Measurements from ENCODE around the gene MEOX1.

The MEOX1 gene

DNA sequence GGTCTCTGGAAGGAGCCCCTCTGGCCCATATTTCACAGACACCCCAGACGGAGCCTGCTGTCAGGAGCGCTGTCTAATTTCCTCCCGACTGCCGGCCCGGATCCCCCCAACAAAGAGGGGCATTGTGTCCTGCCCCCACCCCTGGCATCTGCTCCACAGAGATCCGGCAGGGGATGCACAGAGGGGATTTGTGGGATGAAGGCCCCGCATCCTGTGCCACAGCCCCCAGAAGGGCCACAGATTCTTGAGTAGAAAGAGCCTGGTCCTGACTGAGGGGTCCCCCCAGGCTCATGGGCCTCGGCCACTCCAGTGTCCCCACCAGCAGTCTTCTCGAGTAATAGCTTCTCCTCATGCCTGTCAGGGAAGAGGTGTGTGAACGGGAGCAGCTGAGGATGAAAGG, 29.5 kb downstream of the MEOX1 start:
- no peaks in the 10 kb centered on the region for H3K79me2 ChIP-seq (ENCODE audit: insufficient read depth, low read length)
- H3K4me1 ChIP-seq (ENCODE audit: insufficient read depth, low read length, severe bottlenecking) = no peaks in the 10 kb centered on the region
- H3K4me3 ChIP-seq (ENCODE audit: low read depth, low read length, poor library complexity, severe bottlenecking) = no peak overlapping the region
- H3F3A ChIP-seq (ENCODE audit: insufficient read depth, low read length) = no peaks in the 10 kb centered on the region
- H3K9ac ChIP-seq (ENCODE audit: low read length) = no peak overlapping the region
- H3K27me3 ChIP-seq (ENCODE audit: insufficient read depth, low read length) = no peaks in the 10 kb centered on the region
- no peak overlapping the region for H3K27ac ChIP-seq (ENCODE audit: low read depth, low read length, poor library complexity, severe bottlenecking)
- H4K20me1 ChIP-seq (ENCODE audit: insufficient read depth, low read length) = no peaks in the 10 kb centered on the region
- no peaks in the 10 kb centered on the region for H3K9me2 ChIP-seq (ENCODE audit: low read depth, low read length)
- no peaks in the 10 kb centered on the region for H3K36me3 ChIP-seq (ENCODE audit: insufficient read depth, low read length)
- H3K9me3 ChIP-seq (ENCODE audit: low read length) = no peaks in the 10 kb centered on the region
- no peak overlapping the region for H2AFZ ChIP-seq (ENCODE audit: low read length)
- no peak overlapping the region for H3K4me2 ChIP-seq (ENCODE audit: low read length)
- no peak for TF ChIP-seq EZH2 (IDR thresholded peaks at IDR 0.05; ENCODE audit: borderline replicate concordance, low read length)
- TF ChIP-seq, protein P1, sequence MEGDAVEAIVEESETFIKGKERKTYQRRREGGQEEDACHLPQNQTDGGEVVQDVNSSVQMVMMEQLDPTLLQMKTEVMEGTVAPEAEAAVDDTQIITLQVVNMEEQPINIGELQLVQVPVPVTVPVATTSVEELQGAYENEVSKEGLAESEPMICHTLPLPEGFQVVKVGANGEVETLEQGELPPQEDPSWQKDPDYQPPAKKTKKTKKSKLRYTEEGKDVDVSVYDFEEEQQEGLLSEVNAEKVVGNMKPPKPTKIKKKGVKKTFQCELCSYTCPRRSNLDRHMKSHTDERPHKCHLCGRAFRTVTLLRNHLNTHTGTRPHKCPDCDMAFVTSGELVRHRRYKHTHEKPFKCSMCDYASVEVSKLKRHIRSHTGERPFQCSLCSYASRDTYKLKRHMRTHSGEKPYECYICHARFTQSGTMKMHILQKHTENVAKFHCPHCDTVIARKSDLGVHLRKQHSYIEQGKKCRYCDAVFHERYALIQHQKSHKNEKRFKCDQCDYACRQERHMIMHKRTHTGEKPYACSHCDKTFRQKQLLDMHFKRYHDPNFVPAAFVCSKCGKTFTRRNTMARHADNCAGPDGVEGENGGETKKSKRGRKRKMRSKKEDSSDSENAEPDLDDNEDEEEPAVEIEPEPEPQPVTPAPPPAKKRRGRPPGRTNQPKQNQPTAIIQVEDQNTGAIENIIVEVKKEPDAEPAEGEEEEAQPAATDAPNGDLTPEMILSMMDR (IDR thresholded peaks at IDR 0.05; ENCODE audit: low read length) = no peak

GRCh38 chr17:43631429-43631828, 30.3 kb downstream of the MEOX1 start:
- Histone ChIP-seq H3K9ac (ENCODE audit: low read length) (no peak overlapping the region), H4K20me1 (ENCODE audit: insufficient read depth, low read length) (no peaks in the 10 kb centered on the region), H3K9me3 (ENCODE audit: low read length) (no peaks in the 10 kb centered on the region), H2AFZ (ENCODE audit: low read length) (no peak overlapping the region), H3K79me2 (ENCODE audit: insufficient read depth, low read length) (no peaks in the 10 kb centered on the region), H3K27ac (ENCODE audit: low read depth, low read length, poor library complexity, severe bottlenecking) (no peak overlapping the region), H3F3A (ENCODE audit: insufficient read depth, low read length) (no peaks in the 10 kb centered on the region), H3K27me3 (ENCODE audit: insufficient read depth, low read length) (no peaks in the 10 kb centered on the region), H3K4me2 (ENCODE audit: low read length) (no peak overlapping the region), H3K36me3 (ENCODE audit: insufficient read depth, low read length) (no peaks in the 10 kb centered on the region), H3K4me3 (ENCODE audit: low read depth, low read length, poor library complexity, severe bottlenecking) (no peak overlapping the region), H3K9me2 (ENCODE audit: low read depth, low read length) (no peaks in the 10 kb centered on the region), H3K4me1 (ENCODE audit: insufficient read depth, low read length, severe bottlenecking) (no peaks in the 10 kb centered on the region)
- TF ChIP-seq EZH2 (IDR thresholded peaks at IDR 0.05; ENCODE audit: borderline replicate concordance, low read length) = no peak
- TF ChIP-seq, protein P1 (IDR thresholded peaks at IDR 0.05; ENCODE audit: low read length) = no peak

GRCh38 chr17:43628089-43628650, 33.6 kb downstream of the MEOX1 start:
- no peaks in the 10 kb centered on the region for H3K79me2 ChIP-seq (ENCODE audit: insufficient read depth, low read length)
- H3K27me3 ChIP-seq (ENCODE audit: insufficient read depth, low read length) = no peaks in the 10 kb centered on the region
- H3K4me1 ChIP-seq (ENCODE audit: insufficient read depth, low read length, severe bottlenecking) = no peaks in the 10 kb centered on the region
- H3K4me2 ChIP-seq (ENCODE audit: low read length) = no peak overlapping the region
- H3K9me3 ChIP-seq (ENCODE audit: low read length) = no peaks in the 10 kb centered on the region
- H3K36me3 ChIP-seq (ENCODE audit: insufficient read depth, low read length) = no peaks in the 10 kb centered on the region
- TF ChIP-seq, protein P1 (IDR thresholded peaks at IDR 0.05; ENCODE audit: low read length) = no peak
- no peak for TF ChIP-seq EZH2 (IDR thresholded peaks at IDR 0.05; ENCODE audit: borderline replicate concordance, low read length)
- no peak overlapping the region for H3K4me3 ChIP-seq (ENCODE audit: low read depth, low read length, poor library complexity, severe bottlenecking)
- no peak overlapping the region for H3K27ac ChIP-seq (ENCODE audit: low read depth, low read length, poor library complexity, severe bottlenecking)
- H3K9me2 ChIP-seq (ENCODE audit: low read depth, low read length) = no peaks in the 10 kb centered on the region
- H2AFZ ChIP-seq (ENCODE audit: low read length) = no peak overlapping the region
- no peaks in the 10 kb centered on the region for H4K20me1 ChIP-seq (ENCODE audit: insufficient read depth, low read length)
- no peaks in the 10 kb centered on the region for H3F3A ChIP-seq (ENCODE audit: insufficient read depth, low read length)
- H3K9ac ChIP-seq (ENCODE audit: low read length) = no peak overlapping the region

Measured in OCI-LY1 (cell line).